MM.1S (cell line): ENCODE measurements around the gene EBPL.

ENCODE experiments used
- EZH2phosphoT487 ChIP-seq: fragments of 300-600 bp; sonication (generic); IDR thresholded peaks from 2 replicates; pipeline ENCODE4 v1.6.1; 2018; ENCODE audit warnings: antibody characterized with exemption, low read length
- TF ChIP-seq, protein P1 (sequence below): fragments of 300-600 bp; sonication (generic); IDR thresholded peaks from 2 replicates; pipeline ENCODE4 v1.5.1; 2016; ENCODE audit warnings: antibody characterized with exemption, low read length, mixed read lengths

DNA sequence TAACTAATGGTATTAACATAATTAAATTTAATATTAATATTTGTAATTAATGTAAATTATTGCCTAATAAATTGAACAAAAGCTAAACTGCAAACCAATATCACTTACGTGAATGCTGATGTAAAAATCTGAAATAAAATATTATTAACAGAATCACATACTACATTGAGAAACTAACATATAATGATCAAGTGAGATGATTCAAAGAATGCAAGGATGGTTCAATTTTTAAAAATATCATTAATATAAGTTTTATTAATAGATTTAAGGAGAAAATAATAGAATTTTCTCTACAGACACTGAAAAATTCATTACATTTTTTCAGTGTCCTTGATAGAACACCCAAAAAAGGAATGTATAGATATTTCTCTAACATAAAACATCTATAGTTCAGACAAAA is 23.5 kb upstream of the EBPL start:
- TF ChIP-seq, protein P1, sequence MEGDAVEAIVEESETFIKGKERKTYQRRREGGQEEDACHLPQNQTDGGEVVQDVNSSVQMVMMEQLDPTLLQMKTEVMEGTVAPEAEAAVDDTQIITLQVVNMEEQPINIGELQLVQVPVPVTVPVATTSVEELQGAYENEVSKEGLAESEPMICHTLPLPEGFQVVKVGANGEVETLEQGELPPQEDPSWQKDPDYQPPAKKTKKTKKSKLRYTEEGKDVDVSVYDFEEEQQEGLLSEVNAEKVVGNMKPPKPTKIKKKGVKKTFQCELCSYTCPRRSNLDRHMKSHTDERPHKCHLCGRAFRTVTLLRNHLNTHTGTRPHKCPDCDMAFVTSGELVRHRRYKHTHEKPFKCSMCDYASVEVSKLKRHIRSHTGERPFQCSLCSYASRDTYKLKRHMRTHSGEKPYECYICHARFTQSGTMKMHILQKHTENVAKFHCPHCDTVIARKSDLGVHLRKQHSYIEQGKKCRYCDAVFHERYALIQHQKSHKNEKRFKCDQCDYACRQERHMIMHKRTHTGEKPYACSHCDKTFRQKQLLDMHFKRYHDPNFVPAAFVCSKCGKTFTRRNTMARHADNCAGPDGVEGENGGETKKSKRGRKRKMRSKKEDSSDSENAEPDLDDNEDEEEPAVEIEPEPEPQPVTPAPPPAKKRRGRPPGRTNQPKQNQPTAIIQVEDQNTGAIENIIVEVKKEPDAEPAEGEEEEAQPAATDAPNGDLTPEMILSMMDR = no peak
- TF ChIP-seq EZH2phosphoT487 = no peak
